Liver (tissue), 9 donors: ENCODE results near the gene ZFAND3. TPM values are rescaled to one million over a fixed set of nuclear protein-coding genes. Genes with fewer than 3 reads are reported as not detected.
"Not testable (repeated sequence)": the region's sequence is repeated elsewhere in the genome, so short reads cannot be mapped to it uniquely, and the experiment has no call there.

ENCODE experiments used
- DNase-seq: peaks from one replicate; pipeline ENCODE4 v3.0.0-alpha.2; 2017; ENCODE audit warnings: low spot score
- H3K27ac ChIP-seq, 2 donors: one replicate each; pipeline ENCODE4 v1.7.0; 2013; ENCODE audit warnings: inconsistent platforms in 2 of 2, low read length in 2 of 2, control low read depth in 1 of 2, low read depth in 1 of 2, mild to moderate bottlenecking in 1 of 2
- H3K27me3 ChIP-seq, 4 donors: one replicate each; pipeline versions ENCODE4 v1.6.1 to v1.7.0; 2013; ENCODE audit warnings: low read length in 3 of 4, inconsistent platforms in 1 of 4, mild to moderate bottlenecking in 1 of 4, moderate library complexity in 1 of 4; ENCODE audit not compliant: control insufficient read depth in 4 of 4, insufficient read depth in 4 of 4
- H3K36me3 ChIP-seq, 4 donors: one replicate each; pipeline versions ENCODE4 v1.6.1 to v1.7.0; 2013; ENCODE audit warnings: low read length in 3 of 4, mild to moderate bottlenecking in 3 of 4, low read depth in 1 of 4, moderate library complexity in 1 of 4; ENCODE audit not compliant: control insufficient read depth in 4 of 4, insufficient read depth in 3 of 4
- H3K4me1 ChIP-seq, 4 donors: one replicate each; pipeline versions ENCODE4 v1.6.1 to v1.7.0; 2013; ENCODE audit warnings: low read length in 3 of 4, mild to moderate bottlenecking in 3 of 4, moderate library complexity in 1 of 4; ENCODE audit not compliant: control insufficient read depth in 4 of 4, insufficient read depth in 4 of 4
- H3K4me3 ChIP-seq, 3 donors: one replicate each; pipeline versions ENCODE4 v1.6.1 to v1.7.0; 2013; ENCODE audit warnings: low read length in 3 of 3, control low read depth in 1 of 3, low read depth in 1 of 3, mild to moderate bottlenecking in 1 of 3
- H3K9ac ChIP-seq, 2 donors: one replicate each; pipeline ENCODE4 v1.7.0; 2013; ENCODE audit warnings: low read length in 2 of 2, mild to moderate bottlenecking in 2 of 2, moderate library complexity in 2 of 2, control low read depth in 1 of 2, low read depth in 1 of 2
- H3K9me3 ChIP-seq, 4 donors: one replicate each; pipeline versions ENCODE4 v1.6.1 to v1.7.0; 2013; ENCODE audit warnings: low read length in 3 of 4; ENCODE audit not compliant: control insufficient read depth in 4 of 4
- EGR1 ChIP-seq, 2 donors: IDR thresholded peaks; 2 replicates each; pipeline ENCODE4 v1.6.1; 2016 to 2018; ENCODE audit warnings: antibody characterized with exemption in 2 of 2, low read depth in 2 of 2
- FOXA1 ChIP-seq: IDR thresholded peaks from 2 replicates; pipeline ENCODE4 v1.6.1; 2016; ENCODE audit warnings: antibody characterized with exemption
- FOXA2 ChIP-seq: IDR thresholded peaks from 2 replicates; pipeline ENCODE4 v1.6.1; 2016; ENCODE audit warnings: antibody characterized with exemption
- GABPA ChIP-seq, 2 donors: IDR thresholded peaks in 1 of 2; conservative IDR thresholded peaks in 1 of 2; 2 replicates each; pipeline ENCODE4 v1.6.1; 2016; ENCODE audit warnings: antibody characterized with exemption in 2 of 2, mild to moderate bottlenecking in 1 of 2, moderate library complexity in 1 of 2
- HNF4A ChIP-seq, 2 donors: conservative IDR thresholded peaks; 2 replicates each; pipeline ENCODE4 v1.6.1; 2016; ENCODE audit warnings: antibody characterized with exemption in 2 of 2, mild to moderate bottlenecking in 2 of 2
- HNF4G ChIP-seq: IDR thresholded peaks from 2 replicates; pipeline ENCODE4 v1.6.1; 2016; ENCODE audit warnings: antibody characterized with exemption
- JUND ChIP-seq, 2 donors: IDR thresholded peaks; 2 replicates each; pipeline ENCODE4 v1.6.1; 2016; ENCODE audit warnings: antibody characterized with exemption in 2 of 2
- NR2F2 ChIP-seq: IDR thresholded peaks from 2 replicates; pipeline ENCODE4 v1.6.1; 2016; ENCODE audit warnings: antibody characterized with exemption
- RAD21 ChIP-seq, 2 donors: IDR thresholded peaks; 2 replicates each; pipeline ENCODE4 v1.6.1; 2016; ENCODE audit warnings: antibody characterized with exemption in 2 of 2, mild to moderate bottlenecking in 2 of 2
- RXRA ChIP-seq, 2 donors: IDR thresholded peaks; 2 replicates each; pipeline ENCODE4 v1.6.1; 2017 to 2018; ENCODE audit warnings: antibody characterized with exemption in 2 of 2, mild to moderate bottlenecking in 1 of 2
- SP1 ChIP-seq: IDR thresholded peaks from 2 replicates; pipeline ENCODE4 v1.6.1; 2018; ENCODE audit warnings: antibody characterized with exemption, mild to moderate bottlenecking
- TAF1 ChIP-seq: conservative IDR thresholded peaks from 2 replicates; pipeline ENCODE4 v1.6.1; 2016; ENCODE audit warnings: antibody characterized with exemption, mild to moderate bottlenecking
- YY1 ChIP-seq: IDR thresholded peaks from 2 replicates; pipeline ENCODE4 v1.6.1; 2016; ENCODE audit warnings: antibody characterized with exemption, mild to moderate bottlenecking
- WGBS: extraction: QIAGEN DNeasy Blood & Tissue Kit; methylation state at CpG from one replicate; pipeline ENCODE4 v1.1.7; 2013; 5-methylcytosine and 5-hydroxymethylcytosine counted together
- polyA plus RNA-seq, 2 donors: library from polyadenylated mRNA; stranded (reverse) in 1 of 2; unstranded in 1 of 2; fragments of 200-250 nt in 1 of 2; fragments of >200 nt in 1 of 2; fragmentation: Nextera tagmentation in 1 of 2; extraction: Ambion mirVana in 1 of 2; gene quantifications; one replicate each; pipeline versions ENCODE4 v1.2.1 to v1.2.3, GENCODE V29; 2013 to 2015
- total RNA-seq, 2 donors: library from RNA; depleted of rRNA; stranded (reverse); fragments of >200 nt; gene quantifications; one replicate each; pipeline ENCODE4 v1.2.3, GENCODE V29; 2014
- TF ChIP-seq, protein P1 (sequence below): IDR thresholded peaks from 2 replicates; pipeline ENCODE4 v1.6.1; 2016; ENCODE audit warnings: antibody characterized with exemption
- TF ChIP-seq, protein P2 (sequence below): IDR thresholded peaks from 2 replicates; pipeline ENCODE4 v1.6.1; 2016; ENCODE audit warnings: antibody characterized with exemption
- TF ChIP-seq, protein P3 (sequence below): fragments of 150-350 bp; IDR thresholded peaks from 2 replicates; pipeline ENCODE4 v1.5.1; 2017; ENCODE audit warnings: improper control_type of control experiment, low read depth, low read length; ENCODE audit not compliant: missing input control
- TF ChIP-seq, protein P4 (sequence below): IDR thresholded peaks from 2 replicates; pipeline ENCODE4 v1.6.1; 2016; ENCODE audit warnings: antibody characterized with exemption
- TF ChIP-seq, protein P5 (sequence below): IDR thresholded peaks from 2 replicates; pipeline ENCODE4 v1.6.1; 2016; ENCODE audit warnings: antibody characterized with exemption, mild to moderate bottlenecking
- donor health status: healthy.
- donor health status: healthy.
- donor health status: healthy.
- donor health status: healthy.
- donor health status: healthy.

The ZFAND3 gene
- total and polyA plus RNA-seq, 4 donors, result 7.7 to 37.5 (median 23.1) TPM

DNA sequence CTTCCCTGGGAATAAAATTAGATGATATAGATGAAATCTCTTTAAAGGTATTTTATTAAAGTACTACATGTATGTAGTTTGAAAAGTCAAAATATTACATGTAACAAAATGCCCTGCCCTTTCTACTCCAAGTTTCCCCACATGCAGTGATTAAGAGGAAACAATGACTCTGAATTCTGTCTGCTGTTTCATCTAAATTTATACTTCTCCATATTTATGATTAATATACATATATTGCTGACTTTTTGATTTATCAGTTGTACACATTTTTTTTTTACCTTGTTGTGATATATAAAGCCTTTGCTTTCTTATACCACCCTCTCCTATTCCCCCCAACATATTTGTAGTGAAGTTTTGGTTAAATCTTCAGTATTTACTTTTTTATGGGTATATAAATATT lies 127.9 kb downstream of the ZFAND3 start:
- no peak for DNase-seq
- Histone ChIP-seq H3K4me3 (no peak overlapping the region), H3K27me3 (no peaks in the 10 kb centered on the region), H3K9me3 (no peaks in the 10 kb centered on the region), H3K36me3 (no peaks in the 10 kb centered on the region), H3K4me1 (peaks cover 7 to 14% (median 11%) of the 10 kb centered on the region in 4 donors), H3K9ac (no peak overlapping the region), H3K27ac (no peak overlapping the region)
- TF ChIP-seq RAD21 (IDR thresholded peaks at IDR 0.05), result no peak
- TF ChIP-seq SP1, result no peak
- TF ChIP-seq, protein P1, sequence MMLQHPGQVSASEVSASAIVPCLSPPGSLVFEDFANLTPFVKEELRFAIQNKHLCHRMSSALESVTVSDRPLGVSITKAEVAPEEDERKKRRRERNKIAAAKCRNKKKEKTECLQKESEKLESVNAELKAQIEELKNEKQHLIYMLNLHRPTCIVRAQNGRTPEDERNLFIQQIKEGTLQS, result no peak
- no peak for TF ChIP-seq RXRA (IDR thresholded peaks at IDR 0.05)
- no peak for TF ChIP-seq HNF4A (conservative IDR thresholded peaks at IDR 0.05)
- TF ChIP-seq YY1, result no peak

DNA sequence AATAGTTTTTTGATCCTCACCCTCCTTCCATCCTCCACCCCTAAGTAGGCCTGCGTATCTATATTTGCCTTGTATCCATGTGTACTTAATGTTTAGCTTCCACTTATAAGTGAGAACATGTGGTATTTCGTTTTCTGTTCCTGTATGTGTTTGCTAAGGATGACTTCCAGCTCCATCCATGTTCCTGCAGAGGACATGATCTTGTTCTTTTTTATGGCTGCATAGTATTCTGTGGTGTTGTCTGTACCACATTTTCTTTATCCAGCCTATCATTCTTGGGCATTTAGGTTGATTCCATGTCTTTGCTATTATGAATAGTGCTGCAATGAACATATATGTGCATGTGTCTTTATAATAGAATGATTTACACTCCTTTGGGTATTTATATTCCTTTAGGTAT lies 129.1 kb downstream of the ZFAND3 start:
- H3K4me3 ChIP-seq, H3K36me3 ChIP-seq, H3K9ac ChIP-seq, H3K27ac ChIP-seq, H3K27me3 ChIP-seq, DNase-seq, H3K9me3 ChIP-seq: not testable (repeated sequence)
- H3K4me1 ChIP-seq, result peaks cover 7 to 11% (median 8%) of the 10 kb centered on the region in 4 donors
- 94% methylated on average over 2 of the region's 2 CpGs for WGBS

DNA sequence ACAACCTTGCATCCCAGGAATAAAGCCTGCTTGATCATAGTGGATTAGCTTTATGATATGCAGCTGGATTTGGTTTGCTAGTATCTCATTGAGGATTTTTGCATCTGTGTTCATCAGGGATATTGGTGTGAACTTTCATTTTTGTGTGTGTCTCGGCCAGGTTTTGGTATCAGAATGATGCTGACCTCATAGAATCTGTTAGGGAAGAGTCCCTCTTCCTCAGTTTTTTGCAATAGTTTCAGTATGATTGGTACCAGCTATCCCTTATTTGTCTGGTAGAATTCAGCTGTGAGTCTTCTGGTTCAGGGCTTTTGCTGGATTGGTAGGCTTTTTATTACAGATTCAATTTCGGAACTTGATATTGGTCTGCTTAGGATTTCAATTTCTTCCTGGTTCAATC lies 132.5 kb downstream of the ZFAND3 start:
- peaks cover 4 to 13% (median 8%) of the 10 kb centered on the region in 4 donors for H3K4me1 ChIP-seq
- WGBS, result 84% methylated on average over 2 of the region's 2 CpGs

More for the DNA sequence above, 132.5 kb downstream of the ZFAND3 start:
- no peak for TF ChIP-seq RXRA (IDR thresholded peaks at IDR 0.05)
- no peak for TF ChIP-seq NR2F2
- TF ChIP-seq YY1, result no peak
- TF ChIP-seq HNF4G, result no peak
- TF ChIP-seq HNF4A (conservative IDR thresholded peaks at IDR 0.05), result no peak
- no peak for TF ChIP-seq RAD21 (IDR thresholded peaks at IDR 0.05)
- TF ChIP-seq FOXA1, result no peak
- TF ChIP-seq, protein P1, result no peak
- no peak for TF ChIP-seq JUND (IDR thresholded peaks at IDR 0.05)
- TF ChIP-seq, protein P2, sequence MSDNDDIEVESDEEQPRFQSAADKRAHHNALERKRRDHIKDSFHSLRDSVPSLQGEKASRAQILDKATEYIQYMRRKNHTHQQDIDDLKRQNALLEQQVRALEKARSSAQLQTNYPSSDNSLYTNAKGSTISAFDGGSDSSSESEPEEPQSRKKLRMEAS, result no peak
- no peak for TF ChIP-seq TAF1
- no peak for TF ChIP-seq GABPA (IDR thresholded peaks at IDR 0.05 in 1 of 2, conservative IDR thresholded peaks at IDR 0.05 in 1 of 2)
- no peak for TF ChIP-seq SP1
- no peak for TF ChIP-seq FOXA2
- TF ChIP-seq, protein P3, sequence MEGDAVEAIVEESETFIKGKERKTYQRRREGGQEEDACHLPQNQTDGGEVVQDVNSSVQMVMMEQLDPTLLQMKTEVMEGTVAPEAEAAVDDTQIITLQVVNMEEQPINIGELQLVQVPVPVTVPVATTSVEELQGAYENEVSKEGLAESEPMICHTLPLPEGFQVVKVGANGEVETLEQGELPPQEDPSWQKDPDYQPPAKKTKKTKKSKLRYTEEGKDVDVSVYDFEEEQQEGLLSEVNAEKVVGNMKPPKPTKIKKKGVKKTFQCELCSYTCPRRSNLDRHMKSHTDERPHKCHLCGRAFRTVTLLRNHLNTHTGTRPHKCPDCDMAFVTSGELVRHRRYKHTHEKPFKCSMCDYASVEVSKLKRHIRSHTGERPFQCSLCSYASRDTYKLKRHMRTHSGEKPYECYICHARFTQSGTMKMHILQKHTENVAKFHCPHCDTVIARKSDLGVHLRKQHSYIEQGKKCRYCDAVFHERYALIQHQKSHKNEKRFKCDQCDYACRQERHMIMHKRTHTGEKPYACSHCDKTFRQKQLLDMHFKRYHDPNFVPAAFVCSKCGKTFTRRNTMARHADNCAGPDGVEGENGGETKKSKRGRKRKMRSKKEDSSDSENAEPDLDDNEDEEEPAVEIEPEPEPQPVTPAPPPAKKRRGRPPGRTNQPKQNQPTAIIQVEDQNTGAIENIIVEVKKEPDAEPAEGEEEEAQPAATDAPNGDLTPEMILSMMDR, result no peak
- TF ChIP-seq EGR1 (IDR thresholded peaks at IDR 0.05; ENCODE audit: low read depth in 2 of 2), result no peak
- TF ChIP-seq, protein P4, sequence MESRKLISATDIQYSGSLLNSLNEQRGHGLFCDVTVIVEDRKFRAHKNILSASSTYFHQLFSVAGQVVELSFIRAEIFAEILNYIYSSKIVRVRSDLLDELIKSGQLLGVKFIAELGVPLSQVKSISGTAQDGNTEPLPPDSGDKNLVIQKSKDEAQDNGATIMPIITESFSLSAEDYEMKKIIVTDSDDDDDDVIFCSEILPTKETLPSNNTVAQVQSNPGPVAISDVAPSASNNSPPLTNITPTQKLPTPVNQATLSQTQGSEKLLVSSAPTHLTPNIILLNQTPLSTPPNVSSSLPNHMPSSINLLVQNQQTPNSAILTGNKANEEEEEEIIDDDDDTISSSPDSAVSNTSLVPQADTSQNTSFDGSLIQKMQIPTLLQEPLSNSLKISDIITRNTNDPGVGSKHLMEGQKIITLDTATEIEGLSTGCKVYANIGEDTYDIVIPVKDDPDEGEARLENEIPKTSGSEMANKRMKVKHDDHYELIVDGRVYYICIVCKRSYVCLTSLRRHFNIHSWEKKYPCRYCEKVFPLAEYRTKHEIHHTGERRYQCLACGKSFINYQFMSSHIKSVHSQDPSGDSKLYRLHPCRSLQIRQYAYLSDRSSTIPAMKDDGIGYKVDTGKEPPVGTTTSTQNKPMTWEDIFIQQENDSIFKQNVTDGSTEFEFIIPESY, result no peak
- TF ChIP-seq, protein P5, sequence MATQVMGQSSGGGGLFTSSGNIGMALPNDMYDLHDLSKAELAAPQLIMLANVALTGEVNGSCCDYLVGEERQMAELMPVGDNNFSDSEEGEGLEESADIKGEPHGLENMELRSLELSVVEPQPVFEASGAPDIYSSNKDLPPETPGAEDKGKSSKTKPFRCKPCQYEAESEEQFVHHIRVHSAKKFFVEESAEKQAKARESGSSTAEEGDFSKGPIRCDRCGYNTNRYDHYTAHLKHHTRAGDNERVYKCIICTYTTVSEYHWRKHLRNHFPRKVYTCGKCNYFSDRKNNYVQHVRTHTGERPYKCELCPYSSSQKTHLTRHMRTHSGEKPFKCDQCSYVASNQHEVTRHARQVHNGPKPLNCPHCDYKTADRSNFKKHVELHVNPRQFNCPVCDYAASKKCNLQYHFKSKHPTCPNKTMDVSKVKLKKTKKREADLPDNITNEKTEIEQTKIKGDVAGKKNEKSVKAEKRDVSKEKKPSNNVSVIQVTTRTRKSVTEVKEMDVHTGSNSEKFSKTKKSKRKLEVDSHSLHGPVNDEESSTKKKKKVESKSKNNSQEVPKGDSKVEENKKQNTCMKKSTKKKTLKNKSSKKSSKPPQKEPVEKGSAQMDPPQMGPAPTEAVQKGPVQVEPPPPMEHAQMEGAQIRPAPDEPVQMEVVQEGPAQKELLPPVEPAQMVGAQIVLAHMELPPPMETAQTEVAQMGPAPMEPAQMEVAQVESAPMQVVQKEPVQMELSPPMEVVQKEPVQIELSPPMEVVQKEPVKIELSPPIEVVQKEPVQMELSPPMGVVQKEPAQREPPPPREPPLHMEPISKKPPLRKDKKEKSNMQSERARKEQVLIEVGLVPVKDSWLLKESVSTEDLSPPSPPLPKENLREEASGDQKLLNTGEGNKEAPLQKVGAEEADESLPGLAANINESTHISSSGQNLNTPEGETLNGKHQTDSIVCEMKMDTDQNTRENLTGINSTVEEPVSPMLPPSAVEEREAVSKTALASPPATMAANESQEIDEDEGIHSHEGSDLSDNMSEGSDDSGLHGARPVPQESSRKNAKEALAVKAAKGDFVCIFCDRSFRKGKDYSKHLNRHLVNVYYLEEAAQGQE, result no peak
- no peaks in the 10 kb centered on the region for H3K27me3 ChIP-seq
- H3K36me3 ChIP-seq, result no peaks in the 10 kb centered on the region
- H3K27ac ChIP-seq, result no peak overlapping the region
- no peaks in the 10 kb centered on the region for H3K9me3 ChIP-seq
- no peak overlapping the region for H3K9ac ChIP-seq
- H3K4me3 ChIP-seq, result no peak overlapping the region
- DNase-seq, result no peak
